Measurements from ENCODE around the gene PFDN6. TPM values are rescaled to one million over a fixed set of nuclear protein-coding genes. Genes with fewer than 3 reads are reported as not detected.

Gene PFDN6
- total RNA-seq, 4 donors from 2014 or later, result 23.6 to 39.8 (median 28.1) TPM; not detected in 1

DNA sequence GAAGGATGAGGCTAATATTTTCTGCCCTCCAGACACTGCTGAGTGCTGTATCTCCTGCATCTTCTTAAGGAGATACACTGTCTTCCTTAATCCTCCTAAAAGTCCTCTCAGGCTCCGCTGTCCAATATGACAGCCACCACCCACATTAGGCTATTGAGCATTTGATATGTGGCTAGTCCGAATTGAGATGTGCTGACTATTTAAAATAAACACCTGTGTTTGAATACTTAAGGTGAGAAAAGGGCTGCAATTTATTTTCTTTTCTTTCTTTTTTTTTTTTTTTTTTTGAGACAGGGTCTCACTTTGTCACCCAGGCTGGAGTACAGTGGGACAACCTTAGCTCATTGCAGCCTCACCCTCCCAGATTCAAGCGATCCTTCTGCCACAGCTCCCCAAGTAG lies 12.5 kb downstream of the PFDN6 start:
- 80 to 93% methylated on average over 2 to 3 of the region's 3 CpGs for WGBS, 2 donors (ENCODE audit: low coverage in 1 of 2)
- intact Hi-C loops (cut with DNase I; ENCODE audit: low total_unique reads), result no loop called here
- H3K4me3 ChIP-seq, result no peak overlapping the region

DNA sequence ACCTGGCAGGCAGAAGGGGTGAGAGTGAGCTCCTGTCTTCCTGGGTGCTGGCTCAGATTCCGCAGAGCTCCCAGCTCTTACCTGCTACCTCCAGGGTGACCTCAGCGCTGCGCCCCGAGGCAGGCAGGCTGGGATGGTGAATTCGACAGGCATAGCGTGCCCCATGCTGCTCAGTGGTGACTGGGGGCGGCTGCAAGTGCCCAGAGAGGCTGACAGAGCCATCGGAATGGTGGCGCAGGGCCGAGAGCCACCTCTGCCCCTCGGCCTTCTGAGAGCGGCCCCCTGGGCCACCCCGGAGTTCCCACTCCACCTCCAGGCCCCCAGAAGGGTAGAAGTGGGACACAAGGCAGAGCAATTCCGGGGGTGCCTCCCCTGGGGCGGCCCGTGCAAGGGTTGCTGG lies 14.8 kb downstream of the PFDN6 start:
- no peaks in the 10 kb centered on the region for H3K27me3 ChIP-seq
- H3K9me3 ChIP-seq, result no peaks in the 10 kb centered on the region
- no peak overlapping the region for H3K27ac ChIP-seq
- no peak overlapping the region for H3K4me3 ChIP-seq
- TF ChIP-seq POLR2AphosphoS5 (IDR thresholded peaks at IDR 0.05) (no peak), EP300 (IDR thresholded peaks at IDR 0.05; ENCODE audit: low read depth) (no peak), POLR2A (IDR thresholded peaks at IDR 0.05) (no peak)
- TF ChIP-seq, protein P1, sequence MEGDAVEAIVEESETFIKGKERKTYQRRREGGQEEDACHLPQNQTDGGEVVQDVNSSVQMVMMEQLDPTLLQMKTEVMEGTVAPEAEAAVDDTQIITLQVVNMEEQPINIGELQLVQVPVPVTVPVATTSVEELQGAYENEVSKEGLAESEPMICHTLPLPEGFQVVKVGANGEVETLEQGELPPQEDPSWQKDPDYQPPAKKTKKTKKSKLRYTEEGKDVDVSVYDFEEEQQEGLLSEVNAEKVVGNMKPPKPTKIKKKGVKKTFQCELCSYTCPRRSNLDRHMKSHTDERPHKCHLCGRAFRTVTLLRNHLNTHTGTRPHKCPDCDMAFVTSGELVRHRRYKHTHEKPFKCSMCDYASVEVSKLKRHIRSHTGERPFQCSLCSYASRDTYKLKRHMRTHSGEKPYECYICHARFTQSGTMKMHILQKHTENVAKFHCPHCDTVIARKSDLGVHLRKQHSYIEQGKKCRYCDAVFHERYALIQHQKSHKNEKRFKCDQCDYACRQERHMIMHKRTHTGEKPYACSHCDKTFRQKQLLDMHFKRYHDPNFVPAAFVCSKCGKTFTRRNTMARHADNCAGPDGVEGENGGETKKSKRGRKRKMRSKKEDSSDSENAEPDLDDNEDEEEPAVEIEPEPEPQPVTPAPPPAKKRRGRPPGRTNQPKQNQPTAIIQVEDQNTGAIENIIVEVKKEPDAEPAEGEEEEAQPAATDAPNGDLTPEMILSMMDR (IDR thresholded peaks at IDR 0.05), result no peak
- in situ Hi-C loops (cut with MboI; ENCODE audit: low pct_ligation_motif_present in 1 of 4, low pct_unique_long_range_greater_than_20kb in 1 of 4, low sequenced_read_pairs in 3 of 4) (no loop called here), intact Hi-C loops (cut with DNase I; ENCODE audit: low total_unique reads) (no loop called here)
- peaks cover 0 to 17% (median 6%) of the 10 kb centered on the region in 4 donors for H3K36me3 ChIP-seq
- 80 to 83% methylated on average over 3 to 12 of the region's 16 CpGs for WGBS, 2 donors (ENCODE audit: low coverage in 1 of 2)
- H3K4me1 ChIP-seq, result peaks cover 5 to 16% (median 11%) of the 10 kb centered on the region in 4 donors
- DNase-seq, result no peak

More for the DNA sequence above, 12.5 kb downstream of the PFDN6 start:
- no peaks in the 10 kb centered on the region for H3K9me3 ChIP-seq
- H3K36me3 ChIP-seq, result peaks cover 0 to 12% (median 5%) of the 10 kb centered on the region in 4 donors
- no peak overlapping the region for H3K27ac ChIP-seq
- peaks cover 10 to 30% (median 23%) of the 10 kb centered on the region in 4 donors for H3K4me1 ChIP-seq
- TF ChIP-seq POLR2A (IDR thresholded peaks at IDR 0.05), result no peak
- no peak for TF ChIP-seq EP300 (IDR thresholded peaks at IDR 0.05; ENCODE audit: low read depth)
- TF ChIP-seq POLR2AphosphoS5 (IDR thresholded peaks at IDR 0.05), result no peak
- TF ChIP-seq, protein P1 (IDR thresholded peaks at IDR 0.05), result no peak
- no peaks in the 10 kb centered on the region for H3K27me3 ChIP-seq
- DNase-seq, result no peak
- in situ Hi-C loops (cut with MboI; ENCODE audit: low pct_ligation_motif_present in 1 of 4, low pct_unique_long_range_greater_than_20kb in 1 of 4, low sequenced_read_pairs in 3 of 4), result no loop called here

- TF ChIP-seq, protein P1 (IDR thresholded peaks at IDR 0.05), result no peak
- TF ChIP-seq EP300 (IDR thresholded peaks at IDR 0.05; ENCODE audit: low read depth), result no peak
- TF ChIP-seq POLR2A (IDR thresholded peaks at IDR 0.05), result no peak
- TF ChIP-seq POLR2AphosphoS5 (IDR thresholded peaks at IDR 0.05), result no peak
- no peaks in the 10 kb centered on the region for H3K9me3 ChIP-seq
- no peak overlapping the region for H3K27ac ChIP-seq
- DNase-seq, result no peak
- in situ Hi-C loops (cut with MboI; ENCODE audit: low pct_ligation_motif_present in 1 of 4, low pct_unique_long_range_greater_than_20kb in 1 of 4, low sequenced_read_pairs in 3 of 4) (no loop called here), intact Hi-C loops (cut with DNase I; ENCODE audit: low total_unique reads) (no loop called here)
- WGBS, 2 donors (ENCODE audit: low coverage in 1 of 2), result 81% methylated on average over 8 of the region's 8 CpGs; no CpG with 5 or more reads in 1 of the 2 donors
- no peaks in the 10 kb centered on the region for H3K27me3 ChIP-seq
- H3K36me3 ChIP-seq, result peaks cover 0 to 18% (median 6%) of the 10 kb centered on the region in 4 donors
- peaks cover 5 to 14% (median 8%) of the 10 kb centered on the region in 4 donors for H3K4me1 ChIP-seq
- no peak overlapping the region for H3K4me3 ChIP-seq
Measured at GRCh38 chr6:33305052-33305451, 15.7 kb downstream of the PFDN6 start.

DNA sequence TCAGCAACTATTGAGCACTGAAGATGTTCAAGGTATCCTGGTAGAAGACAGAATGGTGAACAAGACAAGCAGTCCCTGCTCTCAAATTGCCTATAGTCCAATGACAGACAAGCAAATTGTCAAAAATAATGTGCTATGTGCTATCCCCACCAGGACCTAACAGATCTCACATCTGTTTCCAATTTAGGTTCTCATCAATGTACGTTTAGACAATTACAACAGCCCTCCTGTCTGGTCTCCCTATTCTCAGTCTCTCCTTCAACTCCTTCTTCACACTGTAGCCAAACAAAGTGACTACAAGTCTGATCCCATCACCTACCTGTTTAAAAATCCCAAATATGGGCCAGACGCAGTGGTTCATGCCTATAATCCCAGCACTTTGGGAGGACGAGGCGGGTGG lies 17.0 kb downstream of the PFDN6 start:
- WGBS, 2 donors (ENCODE audit: low coverage in 1 of 2), result 40 to 83% methylated on average over 1 to 4 of the region's 4 CpGs
- Histone ChIP-seq H3K36me3 (peaks cover 0 to 24% (median 6%) of the 10 kb centered on the region in 4 donors), H3K4me3 (no peak overlapping the region), H3K27ac (no peak overlapping the region), H3K27me3 (no peaks in the 10 kb centered on the region), H3K9me3 (no peaks in the 10 kb centered on the region), H3K4me1 (peaks cover 0 to 11% (median 2%) of the 10 kb centered on the region in 4 donors)
- in situ Hi-C loops (cut with MboI; ENCODE audit: low pct_ligation_motif_present in 1 of 4, low pct_unique_long_range_greater_than_20kb in 1 of 4, low sequenced_read_pairs in 3 of 4) (no loop called here), intact Hi-C loops (cut with DNase I; ENCODE audit: low total_unique reads) (no loop called here)
- DNase-seq, result no peak
- TF ChIP-seq, protein P1 (IDR thresholded peaks at IDR 0.05), result no peak
- no peak for TF ChIP-seq POLR2AphosphoS5 (IDR thresholded peaks at IDR 0.05)
- TF ChIP-seq EP300 (IDR thresholded peaks at IDR 0.05; ENCODE audit: low read depth), result no peak
- no peak for TF ChIP-seq POLR2A (IDR thresholded peaks at IDR 0.05)
